Stimulated activated memory B cell treated with anti-CD40 and anti-IgM and Interleukin-4, amounts not matched to agents 10 μg/mL and 1 μg/mL and 100 μg/mL, for 72 hours (primary cell): ENCODE measurements around the gene WDR86.

Source experiments
- ATAC-seq: fragments of 150-1000 bp; cut with Tn5 transposase; 2 replicates; pipeline ENCODE4 v1.10.0; 2021
- H3K27ac Mint-ChIP-seq: one replicate; pipeline ENCODE4 v1.8.0; 2022; ENCODE audit warnings: mild to moderate bottlenecking, mixed read lengths
- H3K27me3 Mint-ChIP-seq: one replicate; pipeline ENCODE4 v1.8.0; 2022; ENCODE audit warnings: mixed read lengths
- H3K36me3 Mint-ChIP-seq: one replicate; pipeline ENCODE4 v1.8.0; 2022; ENCODE audit warnings: mixed read lengths
- H3K4me1 Mint-ChIP-seq: one replicate; pipeline ENCODE4 v1.8.0; 2022; ENCODE audit warnings: mixed read lengths
- H3K4me3 Mint-ChIP-seq: one replicate; pipeline ENCODE4 v1.8.0; 2022; ENCODE audit warnings: mild to moderate bottlenecking, moderate library complexity, mixed read lengths
- H3K9me3 Mint-ChIP-seq: one replicate; pipeline ENCODE4 v1.8.0; 2022; ENCODE audit warnings: mixed read lengths

The WDR86 gene

GRCh38 chr7:151386301-151387160 is 23.3 kb downstream of the WDR86 start:
- Mint-ChIP-seq H3K36me3 (no peaks in the 10 kb centered on the region), H3K27me3 (peaks cover 60% of the 10 kb centered on the region), H3K4me1 (peaks cover 14% of the 10 kb centered on the region), H3K9me3 (no peaks in the 10 kb centered on the region), H3K27ac (no peak overlapping the region), H3K4me3 (no peak overlapping the region)
- no peak for ATAC-seq

- no peak for ATAC-seq
- Mint-ChIP-seq H3K27ac (no peak overlapping the region), H3K4me1 (peaks cover 17% of the 10 kb centered on the region), H3K9me3 (no peaks in the 10 kb centered on the region), H3K27me3 (peaks cover 52% of the 10 kb centered on the region), H3K4me3 (no peak overlapping the region), H3K36me3 (no peaks in the 10 kb centered on the region)
Measured at GRCh38 chr7:151385626-151386300, 24.1 kb downstream of the WDR86 start.

GRCh38 chr7:151384776-151385625 is 24.8 kb downstream of the WDR86 start:
- H3K27ac Mint-ChIP-seq: no peak overlapping the region
- ATAC-seq: no peak
- H3K4me1 Mint-ChIP-seq: peaks cover 20% of the 10 kb centered on the region
- H3K27me3 Mint-ChIP-seq: peaks cover 44% of the 10 kb centered on the region
- H3K4me3 Mint-ChIP-seq: no peak overlapping the region
- no peaks in the 10 kb centered on the region for H3K9me3 Mint-ChIP-seq
- H3K36me3 Mint-ChIP-seq: no peaks in the 10 kb centered on the region

- H3K9me3 Mint-ChIP-seq: no peaks in the 10 kb centered on the region
- H3K4me3 Mint-ChIP-seq: no peak overlapping the region
- H3K27me3 Mint-ChIP-seq: peaks cover 38% of the 10 kb centered on the region
- H3K4me1 Mint-ChIP-seq: peaks cover 20% of the 10 kb centered on the region
- H3K36me3 Mint-ChIP-seq: no peaks in the 10 kb centered on the region
- no peak for ATAC-seq
- H3K27ac Mint-ChIP-seq: no peak overlapping the region
Measured at GRCh38 chr7:151384352-151384697, 25.5 kb downstream of the WDR86 start.

- no peaks in the 10 kb centered on the region for H3K9me3 Mint-ChIP-seq
- peaks cover 20% of the 10 kb centered on the region for H3K4me1 Mint-ChIP-seq
- peaks cover 2% of the 10 kb centered on the region for H3K36me3 Mint-ChIP-seq
- no peak overlapping the region for H3K27ac Mint-ChIP-seq
- ATAC-seq: no peak
- no peak overlapping the region for H3K4me3 Mint-ChIP-seq
- H3K27me3 Mint-ChIP-seq: peaks cover 32% of the 10 kb centered on the region
Measured at GRCh38 chr7:151383638-151384351, 26.0 kb downstream of the WDR86 start.

GRCh38 chr7:151382079-151382885 is 27.6 kb downstream of the WDR86 start:
- peak; percentile 9 for ATAC-seq
- Mint-ChIP-seq H3K4me3 (peak overlapping the region; percentile 72), H3K27ac (peak overlapping the region; percentile 27), H3K27me3 (peaks cover 28% of the 10 kb centered on the region), H3K4me1 (peaks cover 20% of the 10 kb centered on the region), H3K36me3 (peaks cover 17% of the 10 kb centered on the region), H3K9me3 (no peaks in the 10 kb centered on the region)

- Mint-ChIP-seq H3K27ac (peak overlapping the region; percentile 70), H3K27me3 (peaks cover 21% of the 10 kb centered on the region), H3K9me3 (no peaks in the 10 kb centered on the region), H3K36me3 (peaks cover 17% of the 10 kb centered on the region), H3K4me1 (peaks cover 20% of the 10 kb centered on the region), H3K4me3 (peak overlapping the region; percentile 69)
- peak; percentile 69 for ATAC-seq
Measured at GRCh38 chr7:151381348-151382078, 28.3 kb downstream of the WDR86 start.

GRCh38 chr7:151381098-151381347 is 28.8 kb downstream of the WDR86 start:
- H3K9me3 Mint-ChIP-seq: no peaks in the 10 kb centered on the region
- peak overlapping the region; percentile 70 for H3K27ac Mint-ChIP-seq
- peaks cover 20% of the 10 kb centered on the region for H3K4me1 Mint-ChIP-seq
- peaks cover 17% of the 10 kb centered on the region for H3K36me3 Mint-ChIP-seq
- ATAC-seq: peak; percentile 63
- peak overlapping the region; percentile 69 for H3K4me3 Mint-ChIP-seq
- H3K27me3 Mint-ChIP-seq: peaks cover 16% of the 10 kb centered on the region

GRCh38 chr7:151380199-151381097 is 29.4 kb downstream of the WDR86 start:
- Mint-ChIP-seq H3K9me3 (no peaks in the 10 kb centered on the region), H3K27ac (peak overlapping the region; percentile 70), H3K4me1 (peaks cover 20% of the 10 kb centered on the region), H3K36me3 (peaks cover 20% of the 10 kb centered on the region), H3K4me3 (peak overlapping the region; percentile 69), H3K27me3 (peaks cover 10% of the 10 kb centered on the region)
- peak; percentile 32 for ATAC-seq

- H3K4me3 Mint-ChIP-seq: no peak overlapping the region
- H3K27me3 Mint-ChIP-seq: peaks cover 8% of the 10 kb centered on the region
- no peaks in the 10 kb centered on the region for H3K9me3 Mint-ChIP-seq
- H3K36me3 Mint-ChIP-seq: peaks cover 24% of the 10 kb centered on the region
- no peak for ATAC-seq
- H3K27ac Mint-ChIP-seq: no peak overlapping the region
- H3K4me1 Mint-ChIP-seq: peaks cover 20% of the 10 kb centered on the region
Measured at GRCh38 chr7:151379534-151380198, 30.2 kb downstream of the WDR86 start.

- peaks cover 29% of the 10 kb centered on the region for H3K36me3 Mint-ChIP-seq
- peaks cover 20% of the 10 kb centered on the region for H3K4me1 Mint-ChIP-seq
Measured at GRCh38 chr7:151379193-151379520, 30.7 kb downstream of the WDR86 start.

GRCh38 chr7:151378496-151379192 is 31.2 kb downstream of the WDR86 start:
- H3K9me3 Mint-ChIP-seq: no peaks in the 10 kb centered on the region
- H3K36me3 Mint-ChIP-seq: peaks cover 29% of the 10 kb centered on the region
- ATAC-seq: no peak
- peaks cover 8% of the 10 kb centered on the region for H3K27me3 Mint-ChIP-seq
- H3K4me3 Mint-ChIP-seq: no peak overlapping the region
- peaks cover 20% of the 10 kb centered on the region for H3K4me1 Mint-ChIP-seq
- H3K27ac Mint-ChIP-seq: no peak overlapping the region

More at GRCh38 chr7:151379193-151379520, 30.7 kb downstream of the WDR86 start:
- no peak overlapping the region for H3K27ac Mint-ChIP-seq
- H3K9me3 Mint-ChIP-seq: no peaks in the 10 kb centered on the region
- no peak overlapping the region for H3K4me3 Mint-ChIP-seq
- no peak for ATAC-seq
- H3K27me3 Mint-ChIP-seq: peaks cover 8% of the 10 kb centered on the region
